AML-193 (cell line): ENCODE measurements around the gene PRKG1.
"Not testable (repeated sequence)": the region's sequence is repeated elsewhere in the genome, so short reads cannot be mapped to it uniquely, and the experiment has no call there.

ENCODE experiments used
- DNase-seq, 2 experiments: peaks; one replicate each; lab custom pipeline; 2025; lab: John Stamatoyannopoulos, UW

PRKG1 gene

DNA sequence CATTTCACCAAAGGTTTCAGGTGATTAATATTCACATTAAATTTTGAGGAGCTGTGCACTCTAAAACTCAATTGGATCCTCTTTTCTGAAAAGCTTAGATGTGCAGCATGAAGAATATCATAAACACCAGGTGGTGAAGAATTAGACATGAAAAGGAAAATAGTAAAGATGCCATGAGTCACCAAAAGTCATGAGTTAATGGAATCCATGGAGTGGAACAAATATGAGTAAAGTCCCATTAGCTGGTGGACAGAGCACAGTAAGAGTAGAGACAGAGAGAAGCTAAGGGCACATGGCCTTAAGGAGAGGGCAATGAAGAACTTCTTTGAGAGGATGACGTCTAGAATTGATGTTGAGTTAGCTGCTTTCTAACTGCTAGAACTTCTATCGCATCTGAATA is 353.5 kb downstream of the PRKG1 start:
- no peak for DNase-seq

DNA sequence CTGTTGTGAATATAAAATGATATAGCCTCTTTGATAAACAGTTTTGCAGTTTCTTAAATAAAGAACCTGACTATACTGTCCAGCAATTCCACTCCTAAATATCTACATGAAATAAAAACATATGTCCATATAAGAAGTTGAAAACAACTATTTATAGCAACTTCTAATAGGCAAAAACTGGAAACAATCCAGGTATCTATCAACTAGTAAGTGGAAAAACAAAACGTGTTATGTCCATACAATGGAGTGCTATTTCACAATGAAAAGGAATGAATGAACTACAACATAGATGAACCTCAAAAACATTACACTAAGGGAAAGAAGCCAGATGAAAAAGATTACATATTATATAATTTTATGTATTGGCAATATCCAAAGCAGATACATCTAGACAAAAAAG is 356.2 kb downstream of the PRKG1 start:
- DNase-seq: no peak

DNA sequence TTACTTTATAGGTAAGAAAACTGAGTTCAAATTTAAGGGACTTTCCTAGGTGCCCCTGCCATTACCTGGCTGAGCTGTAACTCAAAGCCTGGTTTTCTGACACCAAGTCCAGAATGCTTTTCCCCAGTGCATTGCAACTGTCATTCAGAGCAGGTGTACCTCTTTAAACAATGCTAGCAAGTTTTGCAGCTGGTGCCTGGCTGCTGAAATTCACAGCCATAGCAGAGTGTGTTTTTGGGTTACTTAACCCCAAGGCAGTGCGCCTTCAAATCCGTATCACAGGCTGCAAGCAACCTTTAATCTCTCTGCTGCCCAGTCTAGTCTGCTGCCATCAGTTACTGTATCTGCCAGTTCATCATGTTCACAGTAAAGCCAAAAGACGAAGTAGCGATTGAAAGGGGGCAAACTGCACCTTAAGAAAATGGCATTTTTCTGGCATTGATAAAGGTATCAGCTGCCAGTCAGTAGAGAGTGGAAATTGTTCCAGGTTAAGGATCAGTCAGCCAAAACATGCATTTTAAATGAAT is 359.7 kb downstream of the PRKG1 start:
- DNase-seq: no peak

DNA sequence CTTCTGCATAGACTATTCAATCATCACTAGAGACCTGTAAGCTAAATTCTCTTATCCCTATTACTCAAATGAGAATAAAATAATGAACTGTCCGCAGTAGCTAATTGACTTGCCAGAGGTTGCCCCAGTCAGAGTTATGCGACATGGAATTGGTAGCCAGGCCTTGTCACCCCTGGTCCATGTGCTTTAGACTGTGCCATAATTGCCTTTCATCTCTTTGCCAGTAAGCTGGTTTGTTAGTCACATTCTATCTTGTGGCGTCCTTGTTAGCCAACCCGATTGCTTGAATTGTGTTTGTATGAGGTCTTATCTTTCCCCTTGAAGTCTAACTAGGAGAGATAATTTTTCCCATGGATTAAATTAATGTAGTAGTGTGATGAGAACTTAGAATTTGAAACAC is 362.5 kb downstream of the PRKG1 start:
- DNase-seq: no peak

DNA sequence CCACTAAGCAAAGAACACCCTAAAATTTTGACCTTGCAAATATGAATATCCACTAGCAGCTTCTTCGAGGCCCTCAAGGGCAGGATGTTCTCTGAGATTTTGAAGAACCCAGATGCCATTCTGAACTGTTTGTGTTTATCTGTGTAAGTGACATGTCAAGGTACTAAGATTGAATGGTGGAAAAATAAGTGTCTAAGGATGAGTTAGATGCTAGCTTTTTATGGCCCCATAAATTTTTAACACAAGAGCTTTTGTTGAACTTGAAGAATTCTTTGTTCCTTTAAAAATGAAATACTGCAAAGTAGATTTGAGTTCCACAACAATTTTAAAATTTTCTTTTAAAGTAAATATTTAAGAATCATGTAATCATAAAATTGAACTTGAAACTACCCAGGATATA is 365.4 kb downstream of the PRKG1 start:
- no peak for DNase-seq

DNA sequence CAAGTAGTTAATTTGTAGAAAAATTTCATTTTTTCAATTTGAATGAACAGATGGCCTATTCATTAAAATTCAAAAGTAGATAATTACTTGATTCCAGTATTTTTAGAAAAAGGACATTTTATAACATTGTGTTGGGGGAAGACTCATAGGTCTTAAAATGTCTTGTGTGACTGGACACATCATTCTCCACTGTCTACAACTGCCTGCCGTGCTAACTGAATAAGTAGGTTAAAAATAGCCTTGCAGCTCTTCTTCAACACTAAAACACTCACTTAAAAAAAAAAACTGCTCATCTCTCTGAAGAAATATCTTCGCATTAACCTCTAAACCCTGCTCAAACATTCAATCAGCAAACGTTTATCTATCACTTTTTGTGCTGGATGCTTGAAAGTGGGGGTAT is 371.3 kb downstream of the PRKG1 start:
- no peak for DNase-seq

DNA sequence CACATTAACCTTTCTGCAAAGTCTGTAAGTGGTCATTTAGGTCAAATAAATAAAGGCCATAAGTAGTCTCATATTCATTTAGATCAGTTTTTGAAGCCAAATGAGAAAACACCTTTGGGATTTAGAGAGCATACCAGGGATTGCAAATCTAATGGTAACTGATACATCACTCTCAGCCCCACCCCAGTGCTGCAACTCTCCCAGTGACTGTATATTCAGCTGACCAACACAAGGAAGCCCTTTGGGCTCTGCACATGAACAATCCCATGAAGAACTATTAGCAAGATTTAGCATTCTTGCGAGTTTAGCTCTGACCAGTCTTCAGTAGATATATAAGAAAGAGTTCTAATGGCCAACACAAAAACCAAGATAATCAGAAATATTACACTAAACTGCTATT is 372.8 kb downstream of the PRKG1 start:
- DNase-seq: no peak

DNA sequence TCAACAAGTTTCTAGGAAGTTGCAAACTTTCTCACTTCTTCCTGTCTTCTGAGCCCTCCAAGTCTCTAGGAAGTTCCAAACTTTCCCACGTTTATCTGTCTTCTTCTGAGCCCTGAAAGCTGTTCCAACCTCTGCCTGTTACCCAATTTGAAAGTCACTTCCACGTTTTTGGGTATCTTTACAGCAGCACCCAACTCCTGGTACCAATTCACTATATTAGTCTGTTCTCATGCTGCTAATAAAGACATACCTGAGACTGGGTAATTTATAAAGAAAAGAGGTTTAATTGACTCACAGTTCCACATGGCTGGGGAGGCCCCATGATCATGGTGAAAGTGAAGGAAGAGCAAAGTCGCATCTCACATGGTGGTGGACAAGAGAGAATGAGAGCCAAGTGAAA is 381.5 kb downstream of the PRKG1 start:
- not testable (repeated sequence) for DNase-seq

DNA sequence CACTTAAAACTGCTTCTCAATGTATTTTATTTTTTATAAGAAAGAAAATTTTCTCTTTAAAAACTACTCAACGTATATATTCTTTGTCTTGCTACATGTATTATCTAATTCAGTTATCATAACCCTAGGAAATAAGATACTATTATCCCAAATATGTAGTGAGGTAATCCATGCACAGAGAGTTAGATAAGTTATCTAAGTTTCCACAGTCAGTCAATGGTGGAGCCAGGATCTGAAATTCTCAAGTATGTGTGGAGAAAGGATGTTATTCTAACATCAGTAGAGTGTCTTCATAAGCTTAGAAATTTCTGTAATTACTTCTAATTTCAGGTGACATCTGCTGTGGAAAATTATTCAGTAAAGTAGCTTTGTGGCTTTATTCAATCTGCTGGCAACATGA is 385.2 kb downstream of the PRKG1 start:
- no peak for DNase-seq

DNA sequence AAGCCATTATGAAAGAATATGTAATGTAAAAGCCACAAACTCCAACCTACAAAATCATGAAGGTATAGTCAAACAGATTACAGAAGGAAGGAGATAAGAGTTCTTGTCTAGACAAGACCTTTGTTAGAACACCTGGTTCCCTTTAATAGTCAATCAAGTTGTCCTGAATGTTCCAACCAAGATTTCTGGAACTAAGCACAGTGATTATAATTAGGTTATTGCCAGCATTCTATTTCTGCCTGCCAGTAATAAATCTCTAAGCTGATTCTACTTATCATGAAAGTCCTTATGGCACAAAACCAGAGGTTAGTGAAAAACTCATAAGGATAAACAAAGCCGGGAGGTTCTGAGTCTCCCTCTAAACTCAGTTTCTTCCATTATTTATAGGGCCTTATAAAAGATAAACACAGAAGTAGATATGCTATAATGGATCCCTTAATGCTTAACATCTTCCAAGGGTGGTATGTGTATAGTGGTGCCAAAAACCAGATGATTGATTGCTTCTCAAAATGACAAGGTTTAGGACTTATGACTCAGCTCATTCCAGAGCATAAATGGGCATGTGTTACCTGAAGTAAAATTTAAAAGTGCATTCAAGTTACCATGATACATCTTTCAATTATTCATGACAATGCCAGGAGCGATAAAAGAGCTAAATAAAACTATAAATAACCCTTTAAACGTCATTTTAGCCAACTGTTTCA is 387.9 kb downstream of the PRKG1 start:
- no peak for DNase-seq

DNA sequence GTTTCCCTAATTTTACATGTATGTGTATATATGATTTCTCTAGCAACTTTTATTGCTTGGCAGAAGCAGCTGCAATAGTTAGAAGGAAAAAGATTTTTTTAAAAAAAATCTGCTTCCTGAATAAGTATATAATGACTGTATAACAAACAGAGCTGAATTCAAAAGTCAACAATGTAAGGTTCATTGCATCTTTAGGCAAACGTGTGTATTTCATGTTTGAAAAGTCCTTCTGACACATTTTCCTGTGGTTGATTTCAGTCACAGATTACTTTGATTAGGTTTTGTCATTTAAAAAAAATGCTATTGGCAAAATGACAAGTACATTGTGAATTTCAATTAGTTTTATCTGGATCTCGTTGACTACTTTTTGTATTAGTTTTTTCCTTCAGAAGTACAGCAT is 394.1 kb downstream of the PRKG1 start:
- DNase-seq: no peak

DNA sequence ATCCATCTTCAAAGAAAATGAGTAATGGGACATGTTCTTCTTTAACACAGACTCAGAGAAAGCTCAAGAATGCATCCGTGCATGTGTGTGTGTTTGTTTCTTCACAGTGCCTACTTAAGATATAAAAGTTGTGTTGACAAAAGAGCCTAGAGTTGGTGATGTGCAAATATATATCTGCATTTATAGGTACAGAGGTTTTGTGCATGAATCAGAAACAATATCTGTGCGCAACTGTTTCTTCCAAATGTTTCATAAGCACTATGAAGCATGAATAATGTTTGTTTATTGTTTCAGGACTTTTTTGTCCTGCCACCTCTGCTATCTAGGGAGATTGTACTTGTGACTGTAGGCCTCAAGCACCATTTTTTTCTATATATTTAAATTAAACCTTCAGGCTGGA is 395.4 kb downstream of the PRKG1 start:
- DNase-seq: no peak

DNA sequence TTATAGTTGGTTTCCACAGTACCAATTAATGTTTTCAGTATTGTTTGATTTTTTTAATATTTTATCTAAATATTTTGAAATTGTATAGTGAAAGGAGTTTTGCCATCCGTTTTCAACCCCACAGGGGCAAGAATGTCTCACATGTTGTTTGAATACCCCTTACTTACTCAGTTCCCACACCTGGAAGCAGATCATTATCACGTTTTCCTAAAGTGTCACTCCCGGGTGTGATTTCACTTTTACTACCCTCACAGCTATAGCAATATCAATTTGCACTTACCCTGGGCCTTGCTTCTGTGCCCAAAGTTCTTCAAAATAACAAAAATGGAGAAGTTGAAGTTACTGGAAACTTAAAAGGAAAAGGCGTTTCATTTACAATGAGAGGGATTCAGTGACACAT is 397.0 kb downstream of the PRKG1 start:
- DNase-seq: no peak

DNA sequence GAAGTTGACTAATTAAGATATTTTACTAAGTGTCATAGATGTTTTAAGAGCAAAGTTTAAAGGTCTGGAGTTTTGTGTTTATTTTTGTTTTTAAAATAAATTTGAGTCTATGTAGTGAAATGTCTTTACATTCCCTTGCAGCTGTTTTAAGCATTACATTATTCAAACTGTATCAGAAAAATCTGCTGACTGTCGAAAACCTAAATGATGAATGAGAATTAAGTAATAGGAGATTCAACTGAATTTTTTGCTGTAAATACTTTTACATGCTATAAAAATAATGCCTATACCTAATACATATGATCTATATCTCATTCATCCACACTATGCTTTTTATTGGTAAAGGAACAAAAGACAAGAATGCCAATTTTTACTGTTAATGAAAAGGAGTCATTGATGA is 397.9 kb downstream of the PRKG1 start:
- DNase-seq: no peak

DNA sequence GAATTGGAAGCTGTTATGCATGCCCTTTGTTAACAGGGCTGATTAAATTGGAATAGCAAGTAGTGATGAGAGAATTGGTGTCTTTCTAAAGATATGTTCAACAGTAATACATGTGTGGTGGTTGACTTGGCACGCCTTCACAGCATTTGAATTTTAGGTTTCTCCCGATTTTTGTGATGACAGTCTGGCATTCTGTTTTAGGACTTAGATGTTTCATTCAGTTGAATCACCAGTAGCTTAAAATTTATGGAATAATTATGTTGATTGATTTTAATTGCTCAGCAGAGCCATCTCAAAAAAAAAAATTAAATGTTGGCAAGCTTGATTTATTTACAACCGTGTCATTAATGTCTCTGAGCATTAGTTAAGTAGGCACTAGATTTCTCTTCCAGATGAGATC is 405.4 kb downstream of the PRKG1 start:
- DNase-seq: no peak

DNA sequence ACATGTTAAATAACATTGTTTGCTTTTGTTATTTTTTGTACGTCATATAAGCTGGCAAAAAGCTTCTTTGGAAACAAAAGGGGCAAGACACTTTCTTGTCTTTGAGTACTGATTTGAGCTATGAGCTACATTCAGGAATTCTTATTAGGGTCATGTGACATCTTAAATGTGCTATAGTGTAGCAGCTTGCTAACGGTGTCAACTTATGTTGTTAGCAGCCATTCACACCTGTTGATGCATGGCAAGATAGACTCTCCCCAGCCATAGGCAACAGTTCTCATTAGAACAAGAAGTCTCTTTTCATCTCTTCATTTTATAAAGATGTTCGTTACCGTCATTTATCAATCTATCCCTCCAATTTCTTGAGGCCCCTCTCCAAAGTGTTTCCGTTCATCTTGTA is 411.4 kb downstream of the PRKG1 start:
- no peak for DNase-seq

DNA sequence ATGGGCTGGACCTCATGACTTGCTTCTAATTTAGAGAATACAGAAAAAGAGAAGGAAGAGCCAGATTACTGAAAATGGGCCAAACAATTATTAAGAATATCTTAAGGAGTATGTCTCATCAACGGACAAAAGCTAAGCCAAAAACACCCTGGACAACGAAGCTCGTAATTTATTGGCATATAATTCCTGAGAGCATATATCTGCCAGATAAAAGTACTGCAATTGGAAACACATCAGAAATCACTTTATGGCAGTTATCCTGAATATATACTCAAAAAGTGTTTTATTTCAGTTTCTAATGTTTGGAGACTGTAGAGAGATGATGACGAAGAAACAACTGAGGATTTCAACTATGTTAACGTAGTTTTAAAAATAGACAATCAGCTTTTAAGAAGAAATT is 413.3 kb downstream of the PRKG1 start:
- DNase-seq: no peak

DNA sequence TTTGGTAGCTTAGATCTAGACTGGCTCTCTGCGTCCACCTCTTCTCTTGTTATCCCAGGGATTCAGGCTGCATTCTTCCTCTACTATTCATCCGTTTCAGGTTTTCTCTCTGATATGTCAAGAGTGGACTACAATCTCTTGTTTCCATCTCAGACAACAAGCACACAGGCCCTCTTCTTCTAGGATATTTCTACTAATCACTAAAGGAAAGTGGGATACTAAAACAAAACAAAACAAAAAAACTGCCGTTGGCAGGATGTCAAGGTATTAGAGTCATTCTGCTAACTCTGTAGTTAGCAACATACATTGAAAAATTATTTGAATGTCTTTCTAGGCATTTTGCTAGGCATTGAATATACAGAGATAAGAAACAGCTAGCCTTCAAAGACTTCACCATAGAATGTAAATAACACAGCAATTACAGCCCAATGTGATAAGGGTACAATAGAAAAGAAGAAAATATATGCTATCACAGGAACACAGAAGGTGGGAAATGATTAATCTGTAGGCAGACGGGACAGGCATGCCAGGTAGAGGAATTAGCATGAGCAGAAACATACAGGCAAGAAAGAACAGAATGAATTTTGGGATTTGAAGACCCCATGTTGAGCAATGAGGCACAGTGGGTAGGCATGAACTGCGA is 414.6 kb downstream of the PRKG1 start:
- no peak for DNase-seq

DNA sequence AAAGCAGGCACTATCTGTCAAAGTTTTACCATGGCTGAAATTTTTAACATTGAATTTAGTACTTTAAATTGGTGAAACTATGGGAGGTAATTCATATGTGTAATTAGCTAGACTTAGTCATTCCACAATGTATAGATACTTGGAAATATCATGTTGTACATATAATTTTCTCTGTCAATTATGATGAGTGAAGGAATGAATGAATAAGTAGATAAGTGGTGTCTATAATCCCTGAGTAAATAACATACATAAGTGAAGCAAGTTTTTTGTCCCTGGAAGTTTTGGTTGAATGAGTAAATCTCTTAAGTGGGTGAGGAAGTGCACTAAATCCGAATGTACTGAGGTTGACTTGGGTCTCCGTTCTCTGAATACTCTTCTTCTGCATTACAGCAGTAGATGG is 424.1 kb downstream of the PRKG1 start:
- DNase-seq: no peak

DNA sequence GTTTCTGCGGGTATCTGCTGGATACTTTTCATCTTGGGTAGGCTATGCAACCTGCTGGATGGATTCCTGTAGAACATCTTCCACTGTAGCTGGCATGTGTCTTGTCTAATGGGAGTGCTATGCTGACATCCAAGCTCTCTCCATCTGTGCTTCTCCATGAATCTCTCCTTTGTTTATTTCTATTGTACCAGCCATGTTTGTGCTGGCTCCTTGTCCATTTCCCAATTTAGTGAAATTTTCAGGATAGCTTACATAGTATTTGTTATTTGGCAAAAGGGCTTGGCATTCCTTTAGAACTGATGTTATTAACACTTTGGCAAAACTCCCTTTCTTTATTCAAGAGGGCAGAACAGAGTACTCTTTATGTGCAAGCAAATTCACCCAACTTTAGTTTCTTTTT is 427.1 kb downstream of the PRKG1 start:
- no peak for DNase-seq

DNA sequence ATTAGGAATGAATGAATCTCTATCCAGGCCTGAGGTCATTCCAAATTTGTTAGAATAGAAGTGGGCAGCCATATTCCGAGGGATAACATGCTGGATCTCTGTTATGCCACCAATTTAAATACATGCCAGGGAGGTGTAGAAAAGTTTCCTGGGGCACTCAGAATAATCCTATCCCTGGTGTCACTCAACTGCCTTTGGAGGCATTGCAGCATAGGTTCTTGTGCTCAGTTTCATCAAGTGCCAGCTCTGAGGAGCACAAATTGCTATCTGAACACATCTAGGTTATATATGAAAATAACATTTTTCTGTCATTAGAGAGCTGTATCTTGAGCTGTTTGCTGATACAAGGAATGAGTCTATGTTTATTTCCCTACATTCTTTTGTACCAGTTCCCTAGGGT is 427.8 kb downstream of the PRKG1 start:
- no peak for DNase-seq

DNA sequence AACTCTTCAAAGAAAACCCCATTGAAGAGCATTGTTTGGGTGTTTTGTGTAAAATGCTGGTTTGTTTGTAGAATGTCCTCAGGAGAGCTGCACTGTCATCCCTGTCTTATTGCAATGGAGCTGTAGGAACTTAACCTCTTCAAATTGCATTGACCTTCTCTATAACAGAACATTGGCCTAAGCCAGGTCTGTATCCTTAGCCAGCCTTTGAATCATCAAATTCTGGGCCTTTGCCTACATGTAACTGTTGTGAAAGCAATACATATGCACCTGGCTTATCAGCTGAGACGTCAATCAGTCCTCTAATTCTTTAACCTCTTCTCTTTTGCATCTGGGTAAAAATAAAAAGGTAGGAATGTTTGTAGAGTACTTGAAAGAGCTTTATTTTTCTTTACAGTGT is 429.1 kb downstream of the PRKG1 start:
- no peak for DNase-seq

DNA sequence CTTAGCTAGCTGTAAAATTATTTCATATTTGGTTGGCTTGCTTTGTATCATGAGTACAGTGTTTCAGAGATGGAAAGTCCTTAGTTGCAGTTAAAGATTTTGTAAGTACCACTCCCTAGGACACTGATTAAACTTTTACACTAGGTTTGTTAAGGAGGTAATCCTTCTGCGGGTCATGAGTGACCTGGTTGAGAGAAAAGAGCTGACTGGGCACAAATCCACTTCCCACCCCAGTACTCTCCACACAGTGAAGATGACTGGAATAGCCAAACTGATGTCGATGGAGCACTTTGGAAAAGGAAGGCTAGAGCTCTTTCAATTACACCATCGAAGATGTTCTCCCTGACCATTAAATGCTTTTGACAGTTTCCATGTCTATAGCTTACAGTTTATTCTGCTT is 433.2 kb downstream of the PRKG1 start:
- no peak for DNase-seq

DNA sequence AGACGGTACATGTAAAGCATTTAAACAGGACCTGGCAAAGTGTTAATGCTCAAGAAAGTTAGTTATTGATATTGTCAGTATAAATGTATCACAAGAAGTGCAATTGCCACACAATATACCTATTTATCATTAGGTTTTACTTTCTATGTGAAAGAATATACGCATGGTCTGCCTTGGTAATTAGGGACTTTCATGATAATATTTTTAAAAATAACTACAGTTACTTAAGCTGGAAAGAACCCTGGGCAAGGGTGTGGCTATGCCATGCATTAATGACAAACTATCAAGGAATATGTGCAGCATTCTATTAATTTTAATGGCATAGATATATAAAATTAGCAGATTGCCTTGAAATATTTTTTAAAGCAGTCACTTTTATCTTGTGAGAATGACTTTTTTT is 433.9 kb downstream of the PRKG1 start:
- no peak for DNase-seq
